ENCODE measurements around the gene PSTPIP2.

Gene PSTPIP2

DNA sequence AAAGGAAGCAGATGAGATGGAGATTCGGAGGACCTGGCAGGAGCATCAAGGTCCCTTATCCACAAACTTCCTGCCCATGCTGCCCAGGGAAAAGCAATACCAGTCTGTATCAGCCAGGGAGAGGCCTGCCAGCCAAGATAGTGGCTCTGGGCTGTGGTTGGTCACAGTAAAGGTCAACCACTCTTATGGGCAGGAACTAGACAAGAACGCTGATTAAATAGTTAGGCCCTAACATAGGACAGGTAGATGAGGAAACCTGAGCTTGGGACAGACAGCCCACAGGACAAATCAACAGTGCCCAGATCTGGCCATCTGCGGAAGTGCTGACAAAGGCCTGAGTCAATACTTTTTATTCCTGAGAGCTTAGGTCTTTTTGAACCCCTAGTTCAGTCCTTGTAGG, 10.7 kb downstream of the PSTPIP2 start:
- TF ChIP-seq FOXP2 (optimal IDR thresholded peaks at IDR 0.05; ENCODE audit: borderline replicate concordance, extremely low read depth, extremely low read length, insufficient read depth) (no peak), SIN3A (IDR thresholded peaks at IDR 0.05; ENCODE audit: borderline replicate concordance, insufficient read depth, low read length) (no peak), REST (IDR thresholded peaks at IDR 0.05; ENCODE audit: insufficient read depth in 1 of 2, low read depth in 2 of 2, low read length in 2 of 2) (no peak), POLR2AphosphoS5 (IDR thresholded peaks at IDR 0.05; ENCODE audit: low read depth, low read length) (no peak), TAF1 (IDR thresholded peaks at IDR 0.05; ENCODE audit: borderline replicate concordance, insufficient read depth, low read length) (no peak)

DNA sequence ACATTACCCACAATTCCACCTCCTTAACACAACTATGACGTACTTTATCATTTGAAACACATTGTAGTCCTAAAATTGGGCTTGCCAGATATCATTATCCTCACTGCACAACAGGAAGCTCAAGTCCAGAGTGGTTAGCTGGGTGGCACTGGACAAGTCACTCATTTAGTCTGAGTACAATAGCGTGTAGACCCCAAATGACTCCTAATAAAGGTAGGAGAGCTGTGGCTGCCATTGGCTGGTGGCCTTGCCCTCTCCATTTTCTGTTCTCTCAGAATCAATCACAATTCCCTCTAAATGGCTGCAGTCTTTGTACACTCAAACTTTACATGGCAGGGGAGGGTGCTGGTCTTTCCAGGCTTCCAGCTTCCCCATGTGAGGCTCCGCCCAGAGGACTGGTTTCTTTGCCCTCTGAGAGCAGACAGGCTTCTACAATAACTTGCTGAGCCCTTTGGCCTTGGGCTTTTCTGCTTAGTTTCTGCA, 11.7 kb downstream of the PSTPIP2 start:
- TF ChIP-seq FOXP2 (optimal IDR thresholded peaks at IDR 0.05; ENCODE audit: borderline replicate concordance, extremely low read depth, extremely low read length, insufficient read depth) (no peak), POLR2AphosphoS5 (IDR thresholded peaks at IDR 0.05; ENCODE audit: low read depth, low read length) (no peak), TAF1 (IDR thresholded peaks at IDR 0.05; ENCODE audit: borderline replicate concordance, insufficient read depth, low read length) (no peak), REST (IDR thresholded peaks at IDR 0.05; ENCODE audit: insufficient read depth in 1 of 2, low read depth in 2 of 2, low read length in 2 of 2) (no peak), SIN3A (IDR thresholded peaks at IDR 0.05; ENCODE audit: borderline replicate concordance, insufficient read depth, low read length) (no peak)

DNA sequence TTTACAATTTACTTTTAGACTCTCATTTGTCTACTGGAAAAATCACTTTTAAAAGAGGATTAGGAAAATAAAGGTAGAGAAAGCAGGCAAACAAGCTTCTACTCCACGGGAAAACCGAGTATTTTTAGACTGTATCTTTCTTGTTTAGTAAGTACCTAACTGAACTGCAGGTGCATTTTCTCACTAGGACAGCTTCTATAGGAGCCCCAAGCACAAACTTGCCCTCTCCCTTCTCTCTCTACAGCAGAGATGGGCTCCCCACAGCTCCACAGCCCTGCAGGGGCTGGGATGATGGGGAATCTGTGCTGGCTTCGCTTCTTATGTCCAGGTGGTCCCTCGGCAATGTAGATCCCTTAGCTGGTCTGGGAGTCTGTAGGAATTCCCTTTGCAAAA, 16.2 kb downstream of the PSTPIP2 start:
- TF ChIP-seq REST (IDR thresholded peaks at IDR 0.05; ENCODE audit: insufficient read depth in 1 of 2, low read depth in 2 of 2, low read length in 2 of 2) (no peak), POLR2AphosphoS5 (IDR thresholded peaks at IDR 0.05; ENCODE audit: low read depth, low read length) (no peak), SIN3A (IDR thresholded peaks at IDR 0.05; ENCODE audit: borderline replicate concordance, insufficient read depth, low read length) (no peak), FOXP2 (optimal IDR thresholded peaks at IDR 0.05; ENCODE audit: borderline replicate concordance, extremely low read depth, extremely low read length, insufficient read depth) (no peak), TAF1 (IDR thresholded peaks at IDR 0.05; ENCODE audit: borderline replicate concordance, insufficient read depth, low read length) (no peak)

- TF ChIP-seq REST (IDR thresholded peaks at IDR 0.05; ENCODE audit: insufficient read depth in 1 of 2, low read depth in 2 of 2, low read length in 2 of 2) (no peak), POLR2AphosphoS5 (IDR thresholded peaks at IDR 0.05; ENCODE audit: low read depth, low read length) (no peak), TAF1 (IDR thresholded peaks at IDR 0.05; ENCODE audit: borderline replicate concordance, insufficient read depth, low read length) (no peak), SIN3A (IDR thresholded peaks at IDR 0.05; ENCODE audit: borderline replicate concordance, insufficient read depth, low read length) (no peak), FOXP2 (optimal IDR thresholded peaks at IDR 0.05; ENCODE audit: borderline replicate concordance, extremely low read depth, extremely low read length, insufficient read depth) (no peak)
Measured at GRCh38 chr18:46054956-46055837, 16.9 kb downstream of the PSTPIP2 start.
